ENCODE measurements around the gene SUB1.
"Not testable (repeated sequence)": the region's sequence is repeated elsewhere in the genome, so short reads cannot be mapped to it uniquely, and the experiment has no call there.

Gene SUB1

GRCh38 chr5:32598997-32599549, 13.7 kb downstream of the SUB1 start:
- no peak for DNase-seq (ENCODE audit: low read depth in 2 of 2)

- DNase-seq (ENCODE audit: low read depth in 2 of 2) = no peak
Measured at GRCh38 chr5:32600054-32600622, 14.8 kb downstream of the SUB1 start.

- DNase-seq (ENCODE audit: low read depth in 2 of 2) = no peak
Measured at GRCh38 chr5:32601623-32602295, 16.4 kb downstream of the SUB1 start.

GRCh38 chr5:32602906-32603305, 17.5 kb downstream of the SUB1 start:
- no peak for DNase-seq (ENCODE audit: low read depth in 2 of 2)

GRCh38 chr5:32604800-32605765, 19.7 kb downstream of the SUB1 start:
- no peak for DNase-seq (ENCODE audit: low read depth in 2 of 2)

- no peak for DNase-seq (ENCODE audit: low read depth in 2 of 2)
Measured at GRCh38 chr5:32605766-32606152, 20.4 kb downstream of the SUB1 start.

GRCh38 chr5:32612134-32612888, 27.0 kb downstream of the SUB1 start:
- no peak for DNase-seq (ENCODE audit: low read depth in 2 of 2)

GRCh38 chr5:32613050-32613672, 27.8 kb downstream of the SUB1 start:
- DNase-seq (ENCODE audit: low read depth in 2 of 2) = peak; percentile 70 to 74

GRCh38 chr5:32615236-32615635, 29.9 kb downstream of the SUB1 start:
- DNase-seq (ENCODE audit: low read depth in 2 of 2) = no peak

- no peak for DNase-seq (ENCODE audit: low read depth in 2 of 2)
Measured at GRCh38 chr5:32618962-32619361, 33.6 kb downstream of the SUB1 start.

GRCh38 chr5:32621256-32621655, 35.9 kb downstream of the SUB1 start:
- DNase-seq (ENCODE audit: low read depth in 2 of 2) = no peak

- DNase-seq (ENCODE audit: low read depth in 2 of 2) = no peak
Measured at GRCh38 chr5:32625106-32625505, 39.7 kb downstream of the SUB1 start.

- no peak for DNase-seq (ENCODE audit: low read depth in 2 of 2)
Measured at GRCh38 chr5:32625547-32625946, 40.2 kb downstream of the SUB1 start.

GRCh38 chr5:32627219-32627870, 42.0 kb downstream of the SUB1 start:
- DNase-seq (ENCODE audit: low read depth in 2 of 2) = no peak

GRCh38 chr5:32628049-32628844, 42.9 kb downstream of the SUB1 start:
- DNase-seq (ENCODE audit: low read depth in 2 of 2) = no peak

- no peak for DNase-seq (ENCODE audit: low read depth in 2 of 2)
Measured at GRCh38 chr5:32630867-32631491, 45.6 kb downstream of the SUB1 start.

GRCh38 chr5:32633017-32633416, 47.7 kb downstream of the SUB1 start:
- not testable (repeated sequence) for DNase-seq (ENCODE audit: low read depth in 2 of 2)

GRCh38 chr5:32638309-32638708, 53.0 kb downstream of the SUB1 start:
- no peak for DNase-seq (ENCODE audit: low read depth in 2 of 2)

GRCh38 chr5:32639943-32640342, 54.6 kb downstream of the SUB1 start:
- DNase-seq (ENCODE audit: low read depth in 2 of 2) = no peak

All from stimulated activated CD8-positive, alpha-beta memory T cell treated with anti-CD3 and anti-CD28 coated beads, Interleukin-2, amount 100 ng/mL, for 1 hour (primary cell).